Heart left ventricle (tissue), 16 donors: ENCODE measurements around the gene PPTC7. TPM values are rescaled to one million over a fixed set of nuclear protein-coding genes. Genes with fewer than 3 reads are reported as not detected.
A peak's percentile ranks its signal among the peaks of the same experiment; 100 is the strongest.
"Not testable (repeated sequence)": the region's sequence is repeated elsewhere in the genome, so short reads cannot be mapped to it uniquely, and the experiment has no call there.

Experiments used
- ATAC-seq, 4 donors: fragments of 200-7000 bp; cut with Tn5 transposase; one replicate each; pipeline ENCODE4 v1.9.1; 2020 to 2022; ENCODE audit warnings: moderate library complexity in 4 of 4, mild to moderate bottlenecking in 3 of 4, moderate number of reproducible peaks in 1 of 4
- DNase-seq, 5 donors: peaks; one replicate each; pipeline ENCODE4 v3.0.0-alpha.2; 2020
- H3K27ac ChIP-seq, 12 donors: fragments of 200-600 bp; sonication (generic) in 4 of 12; one replicate each; pipeline versions ENCODE4 v1.5.0 to v1.8.0; 2016 to 2022; ENCODE audit warnings: mild to moderate bottlenecking in 2 of 12
- H3K27me3 ChIP-seq, 9 donors: fragments of 200-600 bp; sonication (generic) in 2 of 9; one replicate each; pipeline versions ENCODE4 v1.5.1 to v1.8.0; 2016 to 2022; ENCODE audit warnings: mild to moderate bottlenecking in 3 of 9
- H3K36me3 ChIP-seq, 9 donors: fragments of 200-600 bp; sonication (generic) in 2 of 9; one replicate each; pipeline versions ENCODE4 v1.5.0 to v1.8.0; 2018 to 2022; ENCODE audit warnings: mild to moderate bottlenecking in 2 of 9
- H3K4me1 ChIP-seq, 12 donors: fragments of 200-600 bp; sonication (generic) in 4 of 12; one replicate each; pipeline versions ENCODE4 v1.5.0 to v1.8.0; 2016 to 2022; ENCODE audit warnings: mild to moderate bottlenecking in 3 of 12
- H3K4me3 ChIP-seq, 12 donors: fragments of 200-600 bp; sonication (generic) in 4 of 12; one replicate each; pipeline versions ENCODE4 v1.5.0 to v1.8.0; 2017 to 2022; ENCODE audit warnings: mild to moderate bottlenecking in 9 of 12, moderate library complexity in 4 of 12
- H3K9me3 ChIP-seq, 12 donors: fragments of 200-600 bp; sonication (generic) in 4 of 12; one replicate each; pipeline versions ENCODE4 v1.5.0 to v1.8.0; 2016 to 2022; ENCODE audit warnings: mild to moderate bottlenecking in 1 of 12
- POLR2A ChIP-seq, 2 donors: fragments of 450-650 bp; IDR thresholded peaks; one replicate each; pipeline ENCODE4 v1.6.1; 2017; ENCODE audit warnings: antibody characterized with exemption in 2 of 2, mild to moderate bottlenecking in 2 of 2, moderate library complexity in 2 of 2
- WGBS, 4 donors: extraction: QIAGEN DNeasy Blood & Tissue Kit in 2 of 4; methylation state at CpG; one replicate each; pipeline versions ENCODE4 v1.1.5 to v1.1.7; 2013 to 2018; 5-methylcytosine and 5-hydroxymethylcytosine counted together
- intact Hi-C, 10 donors: fragments of 100-400 bp; cut with DNase I; formaldehyde crosslinking; loops; one replicate each; pipeline versions ENCODE4 v1.11.1 to v1.14.2; 2022
- polyA plus RNA-seq, 2 donors: library from polyadenylated mRNA; stranded (reverse); fragments of 200-250 nt; gene quantifications; one replicate each; pipeline ENCODE4 v1.2.3, GENCODE V29; 2013
- total RNA-seq, 9 donors: library from RNA; depleted of rRNA in 2 of 9; stranded (reverse); fragments of >200 nt in 2 of 9; fragmentation: NEBNext Ultra II Directional in 3 of 9; extraction: Animal tissue kit (Norgen Biotek cat#: 25700) in 3 of 9; gene quantifications; one replicate each; pipeline versions ENCODE4 v1.1.0 to v1.2.4, GENCODE V29; 2016 to 2023
- TF ChIP-seq, protein P1 (sequence below), 12 donors: fragments of 200-600 bp; sonication (generic) in 4 of 12; IDR thresholded peaks; one replicate each; pipeline versions ENCODE4 v1.5.0 to v1.8.0; 2018 to 2022; ENCODE audit warnings: antibody characterized with exemption in 12 of 12, mild to moderate bottlenecking in 5 of 12
- donor health status: ischemic (EF 13 %, LVEDD 7.1; RV severe dilation, severe dysfunction).
- donor health status: healthy with polysubstance abuse.
- donor health status: DM: no; HTN: yes; CAD: no.
- donor health status: DM: no; HTN: no; CAD: no.
- donor health status: ischemic (EF 25% LVEDD 6.9; RV normal size, moderate dysfunction).
- donor health status: ischemic (EF 25% LVEDD 5.7; RV mildly dilated, moderate dysfunction).
- donor health status: healthy.
- donor health status: DM: yes; HTN: yes; CAD: no.
- donor health status: ischemic (EF 35%, LVEDD 5.7; RV mildly dilated, moderate dysfunction).
- donor health status: nonischemic (EF 11% LVEDD 7.7; RV severe dilation, severe dysfunction).
- donor health status: DM: yes; HTN: yes; CAD: no.
- donor health status: PGD.
- donor health status: ischemic (EF 29% LVEDD 5.4; RV normal size, mild dysfunction).
- donor health status: nonischemic (EF 23%, LVEDD 6.1; RV moderate dilation, normal function).

Gene PPTC7
- total and polyA plus RNA-seq, 11 donors: 26.6 to 113 (median 65.0) TPM

DNA sequence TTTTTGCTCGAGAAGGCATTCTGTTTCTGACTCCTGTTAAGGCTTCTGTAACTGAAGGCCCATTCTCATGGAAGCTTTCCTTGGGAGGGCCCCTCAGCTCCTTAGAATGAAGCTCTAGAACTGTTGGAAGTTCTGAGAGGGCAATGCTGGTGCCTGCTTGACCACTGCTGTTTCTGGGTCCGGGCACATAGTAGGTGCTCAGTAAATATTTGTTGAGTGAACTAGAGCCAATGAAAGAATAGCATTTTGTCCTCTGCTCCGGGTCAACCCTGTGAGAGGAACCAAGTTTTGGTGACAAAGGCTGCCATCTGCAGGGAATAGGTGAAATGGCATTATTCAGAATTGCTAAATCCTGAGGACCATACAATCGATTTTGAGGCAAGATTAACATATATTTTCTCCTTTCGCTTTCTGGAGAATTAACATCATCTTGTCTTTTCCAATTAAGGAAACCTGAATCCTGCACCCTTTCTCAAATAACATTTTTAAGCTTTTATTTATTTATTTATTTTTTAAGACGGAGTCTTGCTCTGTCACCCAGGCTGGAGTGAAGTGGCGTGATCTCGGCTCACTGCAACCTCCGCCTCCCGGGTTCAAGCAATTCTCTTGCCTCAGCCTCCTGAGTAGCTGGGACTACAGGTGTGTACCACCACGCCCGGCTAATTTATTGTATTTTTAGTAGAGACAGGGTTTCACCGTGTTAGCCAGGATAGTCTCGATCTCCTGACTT, 19.1 kb upstream of the PPTC7 start:
- WGBS, 4 donors: 62 to 66% (median 63%) methylated on average over 14 of the region's 14 CpGs

GRCh38 chr12:110600254-110600653, 17.1 kb upstream of the PPTC7 start:
- intact Hi-C loops: loop anchor here (2.0 to 10.0 kb wide), 8 partner anchors 48 to 505 kb away; partner anchors contain the start of genes ARPC3 (in 7 of the 10), FAM216A (in 3 of the 10) and GPN3 (in 3 of the 10)
- H3K9me3 ChIP-seq: no peaks in the 10 kb centered on the region
- TF ChIP-seq, protein P1, sequence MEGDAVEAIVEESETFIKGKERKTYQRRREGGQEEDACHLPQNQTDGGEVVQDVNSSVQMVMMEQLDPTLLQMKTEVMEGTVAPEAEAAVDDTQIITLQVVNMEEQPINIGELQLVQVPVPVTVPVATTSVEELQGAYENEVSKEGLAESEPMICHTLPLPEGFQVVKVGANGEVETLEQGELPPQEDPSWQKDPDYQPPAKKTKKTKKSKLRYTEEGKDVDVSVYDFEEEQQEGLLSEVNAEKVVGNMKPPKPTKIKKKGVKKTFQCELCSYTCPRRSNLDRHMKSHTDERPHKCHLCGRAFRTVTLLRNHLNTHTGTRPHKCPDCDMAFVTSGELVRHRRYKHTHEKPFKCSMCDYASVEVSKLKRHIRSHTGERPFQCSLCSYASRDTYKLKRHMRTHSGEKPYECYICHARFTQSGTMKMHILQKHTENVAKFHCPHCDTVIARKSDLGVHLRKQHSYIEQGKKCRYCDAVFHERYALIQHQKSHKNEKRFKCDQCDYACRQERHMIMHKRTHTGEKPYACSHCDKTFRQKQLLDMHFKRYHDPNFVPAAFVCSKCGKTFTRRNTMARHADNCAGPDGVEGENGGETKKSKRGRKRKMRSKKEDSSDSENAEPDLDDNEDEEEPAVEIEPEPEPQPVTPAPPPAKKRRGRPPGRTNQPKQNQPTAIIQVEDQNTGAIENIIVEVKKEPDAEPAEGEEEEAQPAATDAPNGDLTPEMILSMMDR (IDR thresholded peaks at IDR 0.05): peak in 11 of 12 donors; percentile 15 to 55 (median 43)
- TF ChIP-seq POLR2A (IDR thresholded peaks at IDR 0.05): no peak
- no peak for DNase-seq
- H3K27me3 ChIP-seq: no peaks in the 10 kb centered on the region
- WGBS, 4 donors: 51 to 63% (median 56%) methylated on average over 4 of the region's 4 CpGs
- no peak overlapping the region for H3K4me3 ChIP-seq
- H3K4me1 ChIP-seq: peaks cover 0 to 25% (median 0%) of the 10 kb centered on the region in 12 donors
- no peak overlapping the region for H3K27ac ChIP-seq
- ATAC-seq: peak in 3 of 4 donors; percentile 52 to 61 (median 58)
- H3K36me3 ChIP-seq: no peaks in the 10 kb centered on the region

More for the DNA sequence above, 19.1 kb upstream of the PPTC7 start:
- not testable (repeated sequence) for H3K36me3 ChIP-seq, H3K27me3 ChIP-seq, H3K4me3 ChIP-seq, H3K27ac ChIP-seq, H3K9me3 ChIP-seq
- peaks cover 0 to 29% (median 0%) of the 10 kb centered on the region in 12 donors for H3K4me1 ChIP-seq
- TF ChIP-seq, protein P1 (IDR thresholded peaks at IDR 0.05): peak; percentile 51 to 83 (median 72)
- DNase-seq: peak in 3 of 5 donors; percentile 28 to 42 (median 30)
- ATAC-seq: peak in 3 of 4 donors; percentile 66 to 70 (median 69)
- intact Hi-C loops: loop anchor here in 9 of 10 donors (1.0 to 10.0 kb wide), 11 partner anchors 50 to 507 kb away; partner anchors contain the start of genes ARPC3 (in 9 of the 9), FAM216A (in 3 of the 9) and GPN3 (in 3 of the 9)

- intact Hi-C loops: loop anchor here in 1 of 10 donors (2.0 kb wide), 1 partner anchor 85 kb away; no protein-coding TSS in a partner anchor
- no peak for ATAC-seq
- no peaks in the 10 kb centered on the region for H3K36me3 ChIP-seq
- peak overlapping the region in 1 of 12 donors; percentile 50 for H3K27ac ChIP-seq
- no peaks in the 10 kb centered on the region for H3K9me3 ChIP-seq
- no peak for TF ChIP-seq POLR2A (IDR thresholded peaks at IDR 0.05)
- TF ChIP-seq, protein P1 (IDR thresholded peaks at IDR 0.05): no peak
- no peak for DNase-seq
- WGBS, 4 donors: 85 to 87% (median 86%) methylated on average over 4 of the region's 4 CpGs
- H3K4me1 ChIP-seq: peaks cover 0 to 18% (median 0%) of the 10 kb centered on the region in 12 donors
- no peaks in the 10 kb centered on the region for H3K27me3 ChIP-seq
- H3K4me3 ChIP-seq: no peak overlapping the region
Measured at GRCh38 chr12:110599334-110599733, 16.2 kb upstream of the PPTC7 start.

GRCh38 chr12:110597885-110598284, 14.8 kb upstream of the PPTC7 start:
- WGBS, 4 donors: 76 to 85% (median 78%) methylated on average over 1 of the region's 1 CpG

DNA sequence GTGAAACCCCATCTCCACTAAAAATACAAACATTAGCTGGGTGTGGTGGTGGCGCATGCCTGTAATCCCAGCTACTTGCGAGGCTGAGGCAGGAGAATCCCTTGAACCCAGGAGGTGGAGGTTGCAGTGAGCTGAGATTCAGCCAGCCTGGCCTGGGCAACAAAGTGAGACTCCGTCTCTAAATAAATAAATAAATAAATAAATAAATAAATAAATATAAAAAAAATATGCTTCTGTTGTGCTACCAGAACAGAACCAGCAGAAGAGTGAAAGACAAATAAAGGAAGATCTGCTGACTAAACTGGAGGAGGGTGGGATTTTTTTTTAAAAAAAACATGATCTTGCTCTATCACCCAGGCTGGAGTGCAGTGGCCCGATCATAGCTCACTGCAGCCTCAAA, 9.8 kb upstream of the PPTC7 start:
- intact Hi-C loops, DNase-seq, H3K4me3 ChIP-seq, H3K9me3 ChIP-seq, ATAC-seq, H3K36me3 ChIP-seq, H3K27me3 ChIP-seq, H3K27ac ChIP-seq: not testable (repeated sequence)
- peaks cover 0 to 25% (median 10%) of the 10 kb centered on the region in 12 donors for H3K4me1 ChIP-seq
- WGBS, 4 donors: 89 to 91% (median 90%) methylated on average over 4 of the region's 4 CpGs

More at GRCh38 chr12:110597885-110598284, 14.8 kb upstream of the PPTC7 start:
- Histone ChIP-seq H3K9me3 (no peaks in the 10 kb centered on the region), H3K27ac (no peak overlapping the region), H3K4me1 (peaks cover 0 to 18% (median 0%) of the 10 kb centered on the region in 12 donors), H3K4me3 (no peak overlapping the region), H3K36me3 (no peaks in the 10 kb centered on the region), H3K27me3 (no peaks in the 10 kb centered on the region)
- no peak for DNase-seq
- no peak for ATAC-seq
- TF ChIP-seq, protein P1 (IDR thresholded peaks at IDR 0.05): no peak
- no peak for TF ChIP-seq POLR2A (IDR thresholded peaks at IDR 0.05)
- intact Hi-C loops: loop anchor here in 1 of 10 donors (2.0 kb wide), 1 partner anchor 83 kb away; no protein-coding TSS in a partner anchor
